ENCODE data around the gene SEMA3D. TPM values are rescaled to one million over a fixed set of nuclear protein-coding genes. Genes with fewer than 3 reads are reported as not detected.

SEMA3D gene
- total RNA-seq, 1 donor from 2014 or later, result 1.4 TPM

DNA sequence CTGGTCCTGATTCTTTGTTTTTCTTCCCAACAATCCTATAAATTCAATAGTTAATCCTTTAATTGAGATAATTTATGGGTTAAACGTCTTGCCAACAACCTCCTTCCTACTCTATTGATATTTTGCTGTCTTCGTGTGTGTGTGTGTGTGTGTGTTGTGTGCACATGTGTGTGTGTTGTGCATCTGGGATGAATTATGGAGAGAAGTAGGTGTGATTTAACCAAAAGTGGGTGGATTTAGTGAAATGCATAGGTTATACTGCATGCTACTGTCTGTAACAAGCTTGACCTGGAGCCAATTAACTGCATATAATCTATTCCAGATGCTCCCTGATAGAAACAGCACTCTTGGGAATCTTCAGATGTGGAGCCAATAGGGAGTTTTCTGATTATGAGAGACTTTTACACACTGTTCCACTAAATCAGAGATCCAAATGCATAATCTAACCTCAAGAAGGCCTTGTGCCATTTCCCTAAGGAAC lies 61.2 kb downstream of the SEMA3D start:
- H3K27me3 Mint-ChIP-seq (ENCODE audit: low read depth), result no peaks in the 10 kb centered on the region
- H3K36me3 Mint-ChIP-seq (ENCODE audit: low read depth), result no peaks in the 10 kb centered on the region
- H3K4me1 Mint-ChIP-seq (ENCODE audit: low read depth), result no peaks in the 10 kb centered on the region
- H3K9me3 Mint-ChIP-seq (ENCODE audit: low read depth), result no peaks in the 10 kb centered on the region
- TF ChIP-seq, protein P1, sequence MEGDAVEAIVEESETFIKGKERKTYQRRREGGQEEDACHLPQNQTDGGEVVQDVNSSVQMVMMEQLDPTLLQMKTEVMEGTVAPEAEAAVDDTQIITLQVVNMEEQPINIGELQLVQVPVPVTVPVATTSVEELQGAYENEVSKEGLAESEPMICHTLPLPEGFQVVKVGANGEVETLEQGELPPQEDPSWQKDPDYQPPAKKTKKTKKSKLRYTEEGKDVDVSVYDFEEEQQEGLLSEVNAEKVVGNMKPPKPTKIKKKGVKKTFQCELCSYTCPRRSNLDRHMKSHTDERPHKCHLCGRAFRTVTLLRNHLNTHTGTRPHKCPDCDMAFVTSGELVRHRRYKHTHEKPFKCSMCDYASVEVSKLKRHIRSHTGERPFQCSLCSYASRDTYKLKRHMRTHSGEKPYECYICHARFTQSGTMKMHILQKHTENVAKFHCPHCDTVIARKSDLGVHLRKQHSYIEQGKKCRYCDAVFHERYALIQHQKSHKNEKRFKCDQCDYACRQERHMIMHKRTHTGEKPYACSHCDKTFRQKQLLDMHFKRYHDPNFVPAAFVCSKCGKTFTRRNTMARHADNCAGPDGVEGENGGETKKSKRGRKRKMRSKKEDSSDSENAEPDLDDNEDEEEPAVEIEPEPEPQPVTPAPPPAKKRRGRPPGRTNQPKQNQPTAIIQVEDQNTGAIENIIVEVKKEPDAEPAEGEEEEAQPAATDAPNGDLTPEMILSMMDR (IDR thresholded peaks at IDR 0.05), result no peak
- H3K27ac Mint-ChIP-seq (ENCODE audit: unreplicated experiment), result no peak overlapping the region
- no peak for DNase-seq (ENCODE audit: low spot score)
- H3K4me3 Mint-ChIP-seq (ENCODE audit: unreplicated experiment), result no peak overlapping the region

- H3K36me3 Mint-ChIP-seq (ENCODE audit: low read depth), result no peaks in the 10 kb centered on the region
- TF ChIP-seq, protein P1 (IDR thresholded peaks at IDR 0.05), result no peak
These were observed 61.7 kb downstream of the SEMA3D start for GRCh38 chr7:85125176-85125575.

GRCh38 chr7:85119934-85120333 lies 66.9 kb downstream of the SEMA3D start:
- no peaks in the 10 kb centered on the region for H3K9me3 Mint-ChIP-seq (ENCODE audit: low read depth)
- no peak overlapping the region for H3K27ac Mint-ChIP-seq (ENCODE audit: unreplicated experiment)
- DNase-seq (ENCODE audit: low spot score), result no peak
- TF ChIP-seq, protein P1 (IDR thresholded peaks at IDR 0.05), result no peak
- H3K27me3 Mint-ChIP-seq (ENCODE audit: low read depth), result no peaks in the 10 kb centered on the region
- no peaks in the 10 kb centered on the region for H3K36me3 Mint-ChIP-seq (ENCODE audit: low read depth)
- no peak overlapping the region for H3K4me3 Mint-ChIP-seq (ENCODE audit: unreplicated experiment)
- no peaks in the 10 kb centered on the region for H3K4me1 Mint-ChIP-seq (ENCODE audit: low read depth)

More at GRCh38 chr7:85125176-85125575, 61.7 kb downstream of the SEMA3D start:
- DNase-seq (ENCODE audit: low spot score), result no peak
- Mint-ChIP-seq H3K9me3 (ENCODE audit: low read depth) (no peaks in the 10 kb centered on the region), H3K4me3 (ENCODE audit: unreplicated experiment) (no peak overlapping the region), H3K27ac (ENCODE audit: unreplicated experiment) (no peak overlapping the region), H3K27me3 (ENCODE audit: low read depth) (no peaks in the 10 kb centered on the region), H3K4me1 (ENCODE audit: low read depth) (no peaks in the 10 kb centered on the region)

GRCh38 chr7:85115862-85116261 lies 71.0 kb downstream of the SEMA3D start:
- H3K27ac Mint-ChIP-seq (ENCODE audit: unreplicated experiment), result no peak overlapping the region
- H3K27me3 Mint-ChIP-seq (ENCODE audit: low read depth), result no peaks in the 10 kb centered on the region
- H3K9me3 Mint-ChIP-seq (ENCODE audit: low read depth), result no peaks in the 10 kb centered on the region
- TF ChIP-seq, protein P1 (IDR thresholded peaks at IDR 0.05), result no peak
- no peaks in the 10 kb centered on the region for H3K36me3 Mint-ChIP-seq (ENCODE audit: low read depth)
- DNase-seq (ENCODE audit: low spot score), result no peak
- peaks cover 5% of the 10 kb centered on the region for H3K4me1 Mint-ChIP-seq (ENCODE audit: low read depth)
- no peak overlapping the region for H3K4me3 Mint-ChIP-seq (ENCODE audit: unreplicated experiment)

GRCh38 chr7:85115006-85115405 lies 71.8 kb downstream of the SEMA3D start:
- Mint-ChIP-seq H3K27me3 (ENCODE audit: low read depth) (no peaks in the 10 kb centered on the region), H3K4me3 (ENCODE audit: unreplicated experiment) (no peak overlapping the region), H3K4me1 (ENCODE audit: low read depth) (peaks cover 5% of the 10 kb centered on the region), H3K36me3 (ENCODE audit: low read depth) (no peaks in the 10 kb centered on the region), H3K27ac (ENCODE audit: unreplicated experiment) (no peak overlapping the region), H3K9me3 (ENCODE audit: low read depth) (no peaks in the 10 kb centered on the region)
- TF ChIP-seq, protein P1 (IDR thresholded peaks at IDR 0.05), result no peak
- no peak for DNase-seq (ENCODE audit: low spot score)
